SK-N-SH treated with all-trans-retinoic acid at 6 μM for 48 hours (cell line): ENCODE data around the gene UBE2M.

Experiments used
- ATAC-seq: fragments of 200-7000 bp; cut with Tn5 transposase; 3 replicates; pipeline ENCODE4 v1.9.1; 2020; ENCODE audit warnings: mild to moderate bottlenecking, moderate library complexity
- BACH2 ChIP-seq: fragments of 250-450 bp; sonication (Bioruptor Pico); IDR thresholded peaks from 2 replicates; pipeline ENCODE4 v1.9.0; 2021; ENCODE audit warnings: mild to moderate bottlenecking, borderline replicate concordance
- CSDC2 ChIP-seq: fragments of 250-450 bp; sonication (Bioruptor Pico); IDR thresholded peaks from 2 replicates; pipeline ENCODE4 v1.5.0; 2020; ENCODE audit warnings: mild to moderate bottlenecking, moderate library complexity
- ESRRG ChIP-seq: fragments of 250-450 bp; sonication (Bioruptor Pico); IDR thresholded peaks from 2 replicates; pipeline ENCODE4 v1.6.1; 2021; ENCODE audit warnings: mild to moderate bottlenecking
- GLIS3 ChIP-seq: fragments of 250-450 bp; sonication (Bioruptor Pico); IDR thresholded peaks from 2 replicates; pipeline ENCODE4 v1.5.0; 2020; ENCODE audit warnings: mild to moderate bottlenecking, moderate library complexity
- ISL1 ChIP-seq: fragments of 250-450 bp; sonication (Bioruptor Pico); IDR thresholded peaks from 2 replicates; pipeline ENCODE4 v2.1.2; 2022; ENCODE audit warnings: mild to moderate bottlenecking, moderate library complexity
- OSR1 ChIP-seq: fragments of 250-450 bp; sonication (Bioruptor Pico); IDR thresholded peaks from 2 replicates; pipeline ENCODE4 v1.8.0; 2022; ENCODE audit warnings: moderate library complexity, mild to moderate bottlenecking, inconsistent platforms
- PPARA ChIP-seq: fragments of 250-450 bp; sonication (Bioruptor Pico); IDR thresholded peaks from 2 replicates; pipeline ENCODE4 v1.5.0; 2020; ENCODE audit warnings: mild to moderate bottlenecking, borderline replicate concordance
- SNAI2 ChIP-seq: fragments of 250-450 bp; sonication (Bioruptor Pico); IDR thresholded peaks from 2 replicates; pipeline ENCODE4 v1.5.0; 2020; ENCODE audit warnings: mild to moderate bottlenecking, moderate library complexity
- TCF4 ChIP-seq: fragments of 250-450 bp; sonication (Bioruptor Pico); IDR thresholded peaks from 2 replicates; pipeline ENCODE4 v1.8.0; 2021; ENCODE audit warnings: mild to moderate bottlenecking, moderate library complexity, borderline replicate concordance
- TOX ChIP-seq: fragments of 250-450 bp; sonication (Bioruptor Pico); IDR thresholded peaks from 2 replicates; pipeline ENCODE4 v1.8.0; 2021; ENCODE audit warnings: mild to moderate bottlenecking, moderate library complexity, borderline replicate concordance
- ZC3H10 ChIP-seq: fragments of 250-450 bp; sonication (Bioruptor Pico); IDR thresholded peaks from 2 replicates; pipeline ENCODE4 v1.5.1; 2021; ENCODE audit warnings: mild to moderate bottlenecking, moderate library complexity
- ZFP3 ChIP-seq: fragments of 250-450 bp; sonication (Bioruptor Pico); IDR thresholded peaks from 2 replicates; pipeline ENCODE4 v1.5.0; 2020; ENCODE audit warnings: mild to moderate bottlenecking, moderate library complexity
- ZFP30 ChIP-seq: fragments of 450-650 bp; formaldehyde crosslinking; IDR thresholded peaks from 2 replicates; pipeline ENCODE4 v1.5.0; 2022; ENCODE audit warnings: mild to moderate bottlenecking, moderate library complexity
- ZNF565 ChIP-seq: fragments of 450-650 bp; formaldehyde crosslinking; conservative IDR thresholded peaks from 2 replicates; pipeline ENCODE4 v1.5.0; 2020; ENCODE audit warnings: low read depth, mild to moderate bottlenecking, moderate library complexity
- ZNF70 ChIP-seq: fragments of 450-650 bp; formaldehyde crosslinking; IDR thresholded peaks from 2 replicates; pipeline ENCODE4 v1.5.0; 2020; ENCODE audit warnings: mild to moderate bottlenecking, moderate library complexity
- ZNF8 ChIP-seq: fragments of 450-650 bp; formaldehyde crosslinking; IDR thresholded peaks from 2 replicates; pipeline ENCODE4 v1.5.0; 2020; ENCODE audit warnings: mild to moderate bottlenecking, moderate library complexity
- TF ChIP-seq, protein P1 (sequence below): fragments of 250-450 bp; sonication (Bioruptor Pico); IDR thresholded peaks from 2 replicates; pipeline ENCODE4 v1.5.0; 2020; ENCODE audit warnings: mild to moderate bottlenecking, moderate library complexity
- TF ChIP-seq, protein P2 (sequence below): fragments of 250-450 bp; sonication (Bioruptor Pico); IDR thresholded peaks from 2 replicates; pipeline ENCODE4 v1.5.1; 2020; ENCODE audit warnings: low read depth, mild to moderate bottlenecking, moderate library complexity
- TF ChIP-seq, protein P3 (sequence below): fragments of 250-450 bp; sonication (Bioruptor Pico); IDR thresholded peaks from 2 replicates; pipeline ENCODE4 v1.8.0; 2020; ENCODE audit warnings: mild to moderate bottlenecking, moderate library complexity, borderline replicate concordance
- TF ChIP-seq, protein P4 (sequence below): fragments of 250-450 bp; sonication (Bioruptor Pico); IDR thresholded peaks from 2 replicates; pipeline ENCODE4 v1.8.0; 2021; ENCODE audit warnings: low read depth, mild to moderate bottlenecking, moderate library complexity, borderline replicate concordance

The UBE2M gene

GRCh38 chr19:58568453-58569130 lies 10.2 kb upstream of the UBE2M start:
- TF ChIP-seq BACH2 (CRISPR knock-in tag) = no peak
- no peak for TF ChIP-seq ZNF70 (CRISPR knock-in tag)
- TF ChIP-seq ZNF565 (CRISPR knock-in tag) = no peak
- TF ChIP-seq PPARA = no peak
- TF ChIP-seq, protein P1, sequence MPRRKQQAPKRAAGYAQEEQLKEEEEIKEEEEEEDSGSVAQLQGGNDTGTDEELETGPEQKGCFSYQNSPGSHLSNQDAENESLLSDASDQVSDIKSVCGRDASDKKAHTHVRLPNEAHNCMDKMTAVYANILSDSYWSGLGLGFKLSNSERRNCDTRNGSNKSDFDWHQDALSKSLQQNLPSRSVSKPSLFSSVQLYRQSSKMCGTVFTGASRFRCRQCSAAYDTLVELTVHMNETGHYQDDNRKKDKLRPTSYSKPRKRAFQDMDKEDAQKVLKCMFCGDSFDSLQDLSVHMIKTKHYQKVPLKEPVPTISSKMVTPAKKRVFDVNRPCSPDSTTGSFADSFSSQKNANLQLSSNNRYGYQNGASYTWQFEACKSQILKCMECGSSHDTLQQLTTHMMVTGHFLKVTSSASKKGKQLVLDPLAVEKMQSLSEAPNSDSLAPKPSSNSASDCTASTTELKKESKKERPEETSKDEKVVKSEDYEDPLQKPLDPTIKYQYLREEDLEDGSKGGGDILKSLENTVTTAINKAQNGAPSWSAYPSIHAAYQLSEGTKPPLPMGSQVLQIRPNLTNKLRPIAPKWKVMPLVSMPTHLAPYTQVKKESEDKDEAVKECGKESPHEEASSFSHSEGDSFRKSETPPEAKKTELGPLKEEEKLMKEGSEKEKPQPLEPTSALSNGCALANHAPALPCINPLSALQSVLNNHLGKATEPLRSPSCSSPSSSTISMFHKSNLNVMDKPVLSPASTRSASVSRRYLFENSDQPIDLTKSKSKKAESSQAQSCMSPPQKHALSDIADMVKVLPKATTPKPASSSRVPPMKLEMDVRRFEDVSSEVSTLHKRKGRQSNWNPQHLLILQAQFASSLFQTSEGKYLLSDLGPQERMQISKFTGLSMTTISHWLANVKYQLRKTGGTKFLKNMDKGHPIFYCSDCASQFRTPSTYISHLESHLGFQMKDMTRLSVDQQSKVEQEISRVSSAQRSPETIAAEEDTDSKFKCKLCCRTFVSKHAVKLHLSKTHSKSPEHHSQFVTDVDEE (CRISPR knock-in tag) = no peak
- TF ChIP-seq, protein P2, sequence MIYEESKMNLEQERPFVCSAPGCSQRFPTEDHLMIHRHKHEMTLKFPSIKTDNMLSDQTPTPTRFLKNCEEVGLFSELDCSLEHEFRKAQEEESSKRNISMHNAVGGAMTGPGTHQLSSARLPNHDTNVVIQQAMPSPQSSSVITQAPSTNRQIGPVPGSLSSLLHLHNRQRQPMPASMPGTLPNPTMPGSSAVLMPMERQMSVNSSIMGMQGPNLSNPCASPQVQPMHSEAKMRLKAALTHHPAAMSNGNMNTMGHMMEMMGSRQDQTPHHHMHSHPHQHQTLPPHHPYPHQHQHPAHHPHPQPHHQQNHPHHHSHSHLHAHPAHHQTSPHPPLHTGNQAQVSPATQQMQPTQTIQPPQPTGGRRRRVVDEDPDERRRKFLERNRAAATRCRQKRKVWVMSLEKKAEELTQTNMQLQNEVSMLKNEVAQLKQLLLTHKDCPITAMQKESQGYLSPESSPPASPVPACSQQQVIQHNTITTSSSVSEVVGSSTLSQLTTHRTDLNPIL (CRISPR knock-in tag) = no peak
- TF ChIP-seq ZC3H10 = no peak
- TF ChIP-seq, protein P3, sequence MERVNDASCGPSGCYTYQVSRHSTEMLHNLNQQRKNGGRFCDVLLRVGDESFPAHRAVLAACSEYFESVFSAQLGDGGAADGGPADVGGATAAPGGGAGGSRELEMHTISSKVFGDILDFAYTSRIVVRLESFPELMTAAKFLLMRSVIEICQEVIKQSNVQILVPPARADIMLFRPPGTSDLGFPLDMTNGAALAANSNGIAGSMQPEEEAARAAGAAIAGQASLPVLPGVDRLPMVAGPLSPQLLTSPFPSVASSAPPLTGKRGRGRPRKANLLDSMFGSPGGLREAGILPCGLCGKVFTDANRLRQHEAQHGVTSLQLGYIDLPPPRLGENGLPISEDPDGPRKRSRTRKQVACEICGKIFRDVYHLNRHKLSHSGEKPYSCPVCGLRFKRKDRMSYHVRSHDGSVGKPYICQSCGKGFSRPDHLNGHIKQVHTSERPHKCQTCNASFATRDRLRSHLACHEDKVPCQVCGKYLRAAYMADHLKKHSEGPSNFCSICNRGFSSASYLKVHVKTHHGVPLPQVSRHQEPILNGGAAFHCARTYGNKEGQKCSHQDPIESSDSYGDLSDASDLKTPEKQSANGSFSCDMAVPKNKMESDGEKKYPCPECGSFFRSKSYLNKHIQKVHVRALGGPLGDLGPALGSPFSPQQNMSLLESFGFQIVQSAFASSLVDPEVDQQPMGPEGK (CRISPR knock-in tag) = no peak
- TF ChIP-seq OSR1 = no peak
- TF ChIP-seq GLIS3 (CRISPR knock-in tag) = no peak
- no peak for TF ChIP-seq ISL1
- no peak for TF ChIP-seq ZNF8
- TF ChIP-seq, protein P4, sequence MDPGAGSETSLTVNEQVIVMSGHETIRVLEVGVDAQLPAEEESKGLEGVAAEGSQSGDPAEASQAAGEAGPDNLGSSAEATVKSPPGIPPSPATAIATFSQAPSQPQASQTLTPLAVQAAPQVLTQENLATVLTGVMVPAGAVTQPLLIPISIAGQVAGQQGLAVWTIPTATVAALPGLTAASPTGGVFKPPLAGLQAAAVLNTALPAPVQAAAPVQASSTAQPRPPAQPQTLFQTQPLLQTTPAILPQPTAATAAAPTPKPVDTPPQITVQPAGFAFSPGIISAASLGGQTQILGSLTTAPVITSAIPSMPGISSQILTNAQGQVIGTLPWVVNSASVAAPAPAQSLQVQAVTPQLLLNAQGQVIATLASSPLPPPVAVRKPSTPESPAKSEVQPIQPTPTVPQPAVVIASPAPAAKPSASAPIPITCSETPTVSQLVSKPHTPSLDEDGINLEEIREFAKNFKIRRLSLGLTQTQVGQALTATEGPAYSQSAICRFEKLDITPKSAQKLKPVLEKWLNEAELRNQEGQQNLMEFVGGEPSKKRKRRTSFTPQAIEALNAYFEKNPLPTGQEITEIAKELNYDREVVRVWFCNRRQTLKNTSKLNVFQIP (CRISPR knock-in tag) = no peak
- TF ChIP-seq ZFP30 (CRISPR knock-in tag) = no peak
- no peak for TF ChIP-seq ESRRG (CRISPR knock-in tag)
- no peak for TF ChIP-seq TCF4 (CRISPR knock-in tag)
- ATAC-seq = no peak

- no peak for TF ChIP-seq OSR1
- TF ChIP-seq ZNF565 (CRISPR knock-in tag) = no peak
- no peak for TF ChIP-seq ZNF70 (CRISPR knock-in tag)
- TF ChIP-seq SNAI2 (CRISPR knock-in tag) = no peak
- TF ChIP-seq, protein P2 (CRISPR knock-in tag) = no peak
- TF ChIP-seq, protein P3 (CRISPR knock-in tag) = no peak
- no peak for TF ChIP-seq ZFP3 (CRISPR knock-in tag)
- no peak for TF ChIP-seq ZC3H10
- no peak for TF ChIP-seq CSDC2 (CRISPR knock-in tag)
- no peak for TF ChIP-seq TOX (CRISPR knock-in tag)
- TF ChIP-seq, protein P1 (CRISPR knock-in tag) = no peak
- TF ChIP-seq BACH2 (CRISPR knock-in tag) = no peak
- TF ChIP-seq, all 23 proteins: peak for 0
- no peak for ATAC-seq
Observed at GRCh38 chr19:58566989-58567388, 8.6 kb upstream of the UBE2M start.
